Inflammatory macrophage (primary cell): Measurements from ENCODE around the gene GATA5.

Experiments
- DNase-seq, 2 donors: peaks; one replicate each; pipeline ENCODE4 v3.0.0-alpha.2; 2020 to 2022
- total RNA-seq, 18 experiments: gene quantifications; one replicate each; lab custom pipeline; 2026; ENCODE audit warnings: mixed read lengths in 6 of 18, inconsistent platforms in 2 of 18; lab: John Stamatoyannopoulos, UW

The GATA5 gene
- total RNA-seq = 0 to 0.16 (median 0) reads per million in 18 experiments

GRCh38 chr20:62475772-62476055, at the start of gene GATA5:
Gene GATA5, minus strand, starts transcription at chr20:62475995. Its CDS starts 474 bp downstream, at chr20:62475521.
- no peak for DNase-seq

GRCh38 chr20:62525014-62525413, 49.2 kb upstream of the GATA5 start:
- DNase-seq = no peak

- no peak for DNase-seq
Measured at GRCh38 chr20:62524505-62524911, 48.7 kb upstream of the GATA5 start.

- DNase-seq = no peak
Measured at GRCh38 chr20:62523473-62524203, 47.8 kb upstream of the GATA5 start.

GRCh38 chr20:62522748-62523396, 47.1 kb upstream of the GATA5 start:
- no peak for DNase-seq

- DNase-seq = no peak
Measured at GRCh38 chr20:62519826-62520225, 44.0 kb upstream of the GATA5 start.

- DNase-seq = no peak
Measured at GRCh38 chr20:62518911-62519310, 43.1 kb upstream of the GATA5 start.

GRCh38 chr20:62517901-62518610, 42.3 kb upstream of the GATA5 start:
- DNase-seq = no peak

GRCh38 chr20:62517168-62517567, 41.4 kb upstream of the GATA5 start:
- DNase-seq = no peak

- no peak for DNase-seq
Measured at GRCh38 chr20:62516338-62516737, 40.5 kb upstream of the GATA5 start.

- no peak for DNase-seq
Measured at GRCh38 chr20:62515826-62516225, 40.0 kb upstream of the GATA5 start.

- DNase-seq = no peak
Measured at GRCh38 chr20:62515280-62515679, 39.5 kb upstream of the GATA5 start.

GRCh38 chr20:62513991-62514390, 38.2 kb upstream of the GATA5 start:
- no peak for DNase-seq

GRCh38 chr20:62511915-62512610, 36.3 kb upstream of the GATA5 start:
- DNase-seq = no peak

- no peak for DNase-seq
Measured at GRCh38 chr20:62511300-62511914, 35.6 kb upstream of the GATA5 start.

GRCh38 chr20:62508641-62509051, 32.9 kb upstream of the GATA5 start:
- no peak for DNase-seq

- no peak for DNase-seq
Measured at GRCh38 chr20:62507991-62508640, 32.3 kb upstream of the GATA5 start.

GRCh38 chr20:62507323-62507722, 31.5 kb upstream of the GATA5 start:
- no peak for DNase-seq

GRCh38 chr20:62506791-62507190, 31.0 kb upstream of the GATA5 start:
- DNase-seq = no peak

GRCh38 chr20:62506087-62506486, 30.3 kb upstream of the GATA5 start:
- no peak for DNase-seq

- no peak for DNase-seq
Measured at GRCh38 chr20:62505337-62506045, 29.7 kb upstream of the GATA5 start.

GRCh38 chr20:62504323-62504722, 28.5 kb upstream of the GATA5 start:
- no peak for DNase-seq
